DMS 273 (cell line): ENCODE results near the gene GUCY2C.
"Not testable (repeated sequence)": the region's sequence is repeated elsewhere in the genome, so short reads cannot be mapped to it uniquely, and the experiment has no call there.

Experiments used
- DNase-seq: peaks from one replicate; lab custom pipeline; 2025; ENCODE audit not compliant: unreplicated experiment; lab: John Stamatoyannopoulos, UW

Gene GUCY2C

GRCh38 chr12:14696265-14696741 lies at the start of gene GUCY2C:
Gene GUCY2C (minus strand): TSS chr12:14696599. CDS start chr12:14696448, 151 bp downstream.
- DNase-seq, result no peak

DNA sequence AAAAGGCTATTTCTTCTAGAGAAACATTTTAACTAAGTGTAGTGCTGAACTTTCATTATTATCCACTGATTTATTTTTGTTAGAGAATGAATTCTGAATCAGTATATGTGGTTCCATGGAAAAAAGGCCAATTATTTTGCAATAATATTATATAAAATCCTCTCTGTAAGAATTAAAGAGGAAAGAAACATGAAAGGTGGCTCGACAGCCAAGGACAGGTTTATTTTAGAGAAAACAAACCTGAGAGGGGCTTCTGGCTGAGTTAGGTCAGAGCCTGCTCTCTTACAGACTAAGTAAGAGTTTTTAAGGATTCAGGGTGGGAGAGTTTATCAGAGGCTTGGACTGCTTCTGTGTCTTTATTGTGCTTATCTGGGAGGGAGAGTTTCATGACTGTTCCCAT lies 46.7 kb upstream of the GUCY2C start:
- no peak for DNase-seq

DNA sequence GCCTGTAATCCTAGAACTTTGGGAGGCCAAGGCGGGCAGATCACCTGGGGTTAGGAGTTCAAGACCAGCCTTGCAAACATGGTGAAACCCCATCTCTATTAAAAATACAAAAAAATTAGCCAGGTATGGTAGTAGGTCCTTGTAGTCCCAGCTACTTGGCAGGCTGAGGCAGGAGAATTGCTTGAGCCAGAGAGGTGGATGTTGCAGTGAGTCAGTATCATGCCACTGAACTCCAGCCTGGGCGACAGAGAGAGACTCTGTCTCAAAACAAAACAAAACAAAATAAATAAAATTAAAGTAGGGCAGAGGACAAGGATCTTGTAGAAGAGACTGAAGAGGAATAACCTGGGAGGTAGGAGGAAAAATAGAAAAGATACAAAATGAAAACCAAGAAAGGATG lies 45.5 kb upstream of the GUCY2C start:
- DNase-seq, result no peak

DNA sequence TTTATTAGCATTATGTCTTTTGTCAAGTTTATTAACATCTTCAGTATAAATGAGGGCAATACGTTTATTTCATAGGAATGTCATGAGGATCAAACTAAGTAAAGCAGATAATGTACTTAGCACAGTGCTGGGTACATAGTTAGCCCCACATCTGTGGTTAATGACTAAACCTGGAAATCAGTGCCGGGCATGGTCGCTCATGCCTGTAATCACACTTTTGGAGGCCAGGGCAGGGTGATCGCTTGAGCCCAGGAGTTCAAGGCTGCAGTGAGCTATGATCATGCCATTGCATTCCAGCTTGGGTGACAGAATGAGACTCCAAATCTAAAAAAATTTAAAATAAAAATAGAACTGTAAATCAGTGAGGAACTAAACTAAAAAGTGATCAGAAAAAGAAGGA lies 44.8 kb upstream of the GUCY2C start:
- DNase-seq, result no peak

DNA sequence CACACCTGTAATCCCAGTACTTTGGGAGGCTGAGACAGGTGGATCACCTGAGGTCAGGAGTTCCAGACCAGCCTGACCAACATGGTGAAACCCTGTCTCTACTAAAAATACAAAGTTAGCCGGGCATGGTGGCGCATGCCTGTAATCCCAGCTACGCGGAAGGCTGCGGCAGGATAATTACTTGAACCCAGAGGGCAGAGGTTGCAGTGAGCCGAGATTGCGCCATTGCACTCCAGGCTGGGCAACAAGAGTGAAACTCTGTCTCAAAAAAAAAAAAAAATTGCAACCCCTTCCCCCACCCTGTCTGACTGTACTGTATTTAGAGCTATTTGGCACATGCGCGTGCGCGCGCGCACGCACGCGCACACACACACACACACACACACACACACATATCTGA lies 40.0 kb upstream of the GUCY2C start:
- DNase-seq, result not testable (repeated sequence)

DNA sequence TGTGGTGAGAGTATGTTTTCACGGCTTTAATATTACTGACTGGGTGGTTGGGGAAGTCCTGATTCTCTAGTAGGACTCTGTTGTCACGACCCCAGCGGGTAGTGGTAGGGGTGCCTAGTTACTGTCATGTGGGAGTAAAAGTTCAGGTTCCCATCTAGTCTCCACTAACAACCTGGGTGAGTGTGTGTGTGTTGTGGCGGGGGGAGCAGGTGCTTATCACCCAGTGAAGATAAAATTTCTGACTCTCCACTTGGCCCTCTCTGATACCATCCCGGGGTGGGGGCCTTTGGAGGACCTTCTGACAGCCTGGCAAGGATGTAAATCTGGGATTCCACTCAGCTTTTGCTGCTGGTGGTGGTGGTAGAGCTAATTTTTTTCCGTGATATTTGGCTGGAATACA lies 35.4 kb upstream of the GUCY2C start:
- no peak for DNase-seq

- DNase-seq, result no peak
Observed at GRCh38 chr12:14729586-14729985, 33.2 kb upstream of the GUCY2C start.

GRCh38 chr12:14723763-14724162 lies 27.4 kb upstream of the GUCY2C start:
- peak; percentile 63 for DNase-seq

- DNase-seq, result peak; percentile 49
Observed at GRCh38 chr12:14716848-14717444, 20.5 kb upstream of the GUCY2C start.

- DNase-seq, result peak; percentile 1
Observed at GRCh38 chr12:14714437-14714836, 18.0 kb upstream of the GUCY2C start.

DNA sequence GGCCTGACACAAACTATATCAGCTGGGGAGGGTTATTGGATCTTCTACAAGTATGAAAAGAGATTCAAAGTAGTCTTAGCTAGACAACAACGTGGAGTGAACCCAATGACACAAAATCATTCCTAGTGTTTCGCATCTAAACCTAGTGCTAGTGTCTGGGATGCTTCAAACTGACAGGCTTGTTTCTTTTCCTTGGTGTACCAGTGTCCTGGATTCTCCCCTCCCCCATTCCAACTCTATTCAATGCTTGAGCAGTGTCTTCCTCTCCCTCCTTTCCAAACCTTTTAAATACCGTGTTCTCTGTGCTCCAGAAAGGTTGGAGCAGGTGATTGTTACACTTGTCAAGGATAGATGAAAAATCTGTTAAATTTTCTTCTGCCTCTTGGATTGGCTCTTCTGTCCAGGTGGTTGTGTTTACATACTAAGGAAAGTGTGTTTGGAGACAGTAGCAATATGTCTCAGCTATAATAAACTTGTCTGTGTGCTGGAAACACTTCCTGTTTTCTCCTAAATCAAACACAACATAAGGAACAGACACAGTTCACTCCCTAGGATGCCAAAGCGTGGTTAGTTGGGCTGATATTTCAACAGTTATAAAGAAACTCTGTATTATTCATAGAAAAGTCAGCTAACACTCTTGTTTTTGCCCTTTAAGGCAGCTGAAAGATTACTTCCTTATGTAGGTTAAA lies 14.4 kb upstream of the GUCY2C start:
- DNase-seq, result no peak

GRCh38 chr12:14701809-14702568 lies 5.6 kb upstream of the GUCY2C start:
- no peak for DNase-seq

GRCh38 chr12:14700935-14701334 lies 4.5 kb upstream of the GUCY2C start:
- no peak for DNase-seq

DNA sequence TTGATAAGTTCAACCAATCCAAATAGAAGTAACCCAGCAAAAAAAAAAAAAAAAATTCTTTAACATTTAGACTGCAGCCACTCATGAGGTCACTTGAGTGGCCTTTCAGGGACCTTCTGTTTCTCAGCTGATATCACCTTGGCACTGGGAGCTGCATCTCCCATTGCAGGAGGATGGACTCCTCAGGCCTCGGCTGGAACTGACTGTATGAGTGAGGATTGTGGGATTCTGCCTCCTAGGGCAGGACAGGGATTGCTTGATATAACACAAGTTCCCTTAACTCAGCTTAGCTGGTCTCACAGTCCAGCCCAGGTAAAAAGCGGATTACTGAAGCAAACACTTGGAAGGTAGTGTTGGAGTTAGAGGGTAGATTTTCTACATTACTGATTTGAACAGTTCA lies 3.5 kb upstream of the GUCY2C start:
- DNase-seq, result no peak

- DNase-seq, result no peak
Observed at GRCh38 chr12:14698555-14698954, 2.2 kb upstream of the GUCY2C start.

DNA sequence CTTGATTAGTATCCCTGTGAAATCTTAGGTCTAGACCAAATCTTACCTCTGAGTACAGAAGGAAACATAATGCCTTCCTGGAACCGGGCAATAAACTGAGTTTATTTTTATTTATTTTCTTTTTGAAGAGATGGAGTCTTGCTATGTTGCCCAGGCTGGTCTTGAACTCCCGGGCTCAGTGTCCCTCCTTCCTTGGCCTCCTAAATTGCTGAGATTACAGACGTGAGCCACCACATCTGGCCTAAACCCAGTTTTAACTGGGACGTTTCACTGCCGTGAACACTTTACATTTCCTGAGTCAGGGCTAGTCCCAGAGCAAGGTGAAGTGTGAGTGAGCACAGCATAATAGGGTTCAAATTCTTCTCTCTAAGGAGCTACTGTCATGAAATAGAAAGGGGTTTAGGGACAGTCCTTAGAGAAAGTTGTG lies 671 bp downstream of the GUCY2C start:
- no peak for DNase-seq

- DNase-seq, result no peak
Observed at GRCh38 chr12:14694970-14695369, 1.4 kb downstream of the GUCY2C start.

GRCh38 chr12:14694145-14694714 lies 2.2 kb downstream of the GUCY2C start:
- DNase-seq, result no peak

- no peak for DNase-seq
Observed at GRCh38 chr12:14693116-14693515, 3.3 kb downstream of the GUCY2C start.

- peak; percentile 87 for DNase-seq
Observed at GRCh38 chr12:14691560-14691959, 4.8 kb downstream of the GUCY2C start.

DNA sequence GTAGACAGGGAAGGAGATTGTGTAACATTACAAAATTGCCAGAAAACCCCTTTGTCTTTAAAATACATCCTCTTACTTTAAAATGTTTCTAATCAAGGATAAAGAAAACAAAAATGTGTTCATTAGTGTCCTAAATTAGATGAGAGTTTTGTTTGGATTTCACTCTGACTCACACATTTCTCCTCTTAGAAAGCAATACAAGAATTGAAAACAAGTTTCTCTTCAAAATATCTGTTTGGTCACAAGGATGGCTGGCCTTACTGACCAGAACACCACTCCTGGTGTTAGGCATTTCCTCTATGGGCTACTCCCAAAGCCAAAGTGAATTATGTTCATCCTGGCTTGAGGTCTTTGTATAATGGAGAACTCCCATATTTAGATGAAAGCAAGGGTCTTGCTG lies 6.4 kb downstream of the GUCY2C start:
- no peak for DNase-seq

GRCh38 chr12:14689144-14689543 lies 7.3 kb downstream of the GUCY2C start:
- no peak for DNase-seq
